ENCODE measurements around the gene LIMA1.

LIMA1 gene

DNA sequence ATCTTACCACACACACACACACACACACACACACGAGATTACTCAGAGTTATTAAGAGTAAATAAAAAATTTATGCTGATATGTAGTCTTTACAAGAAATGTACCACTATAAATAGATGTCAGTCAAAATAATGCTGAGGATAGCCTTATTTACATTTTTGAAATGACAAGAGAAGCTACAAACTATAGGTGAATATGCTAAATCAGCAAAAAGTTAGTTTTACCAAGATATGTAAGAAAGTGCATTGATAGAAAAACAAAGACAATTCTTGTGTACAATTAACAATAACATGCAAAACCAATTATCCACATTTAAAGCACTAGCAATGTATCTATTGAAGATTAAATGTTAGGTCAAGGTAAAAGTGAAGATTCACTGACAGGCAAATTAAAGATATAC lies 69.3 kb downstream of the LIMA1 start:
- no peak for DNase-seq

DNA sequence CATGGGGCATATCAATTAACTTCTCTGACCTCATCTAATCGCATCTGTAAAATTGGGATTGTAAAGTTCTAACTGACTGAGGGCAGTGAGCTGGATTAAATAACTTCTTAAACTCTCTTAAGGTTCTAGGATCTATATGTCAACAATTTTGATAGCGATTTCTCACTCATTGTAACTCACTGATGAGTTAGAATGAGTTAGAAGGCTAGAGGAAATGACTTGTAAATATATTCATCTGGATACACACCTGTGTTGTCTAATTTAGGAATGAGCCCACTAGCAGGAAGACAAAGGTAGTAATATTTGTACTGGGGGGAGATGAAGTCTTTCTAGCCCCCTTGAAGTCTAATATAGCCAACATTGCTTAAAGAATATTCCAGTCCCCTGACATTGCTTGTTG lies 69.9 kb downstream of the LIMA1 start:
- no peak for DNase-seq

DNA sequence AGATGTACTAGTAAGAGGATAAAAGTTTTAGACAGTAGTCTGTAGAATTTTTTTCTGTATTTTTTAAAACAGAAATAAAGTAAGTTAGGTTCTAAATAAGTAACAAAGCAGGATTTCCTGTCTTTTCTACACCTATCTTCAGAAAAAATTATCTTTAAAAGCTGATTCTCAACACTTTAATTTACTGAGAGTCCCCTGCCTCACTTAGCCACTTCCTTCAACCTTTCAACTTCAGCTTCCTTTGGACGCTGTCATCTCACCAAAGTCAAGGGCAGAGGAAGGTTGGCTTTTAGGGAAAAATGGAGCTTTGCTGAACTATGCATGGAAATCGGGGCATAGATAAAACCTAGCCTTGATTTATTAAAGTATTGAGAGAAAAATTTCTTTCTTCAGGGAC lies 71.3 kb downstream of the LIMA1 start:
- no peak for DNase-seq

DNA sequence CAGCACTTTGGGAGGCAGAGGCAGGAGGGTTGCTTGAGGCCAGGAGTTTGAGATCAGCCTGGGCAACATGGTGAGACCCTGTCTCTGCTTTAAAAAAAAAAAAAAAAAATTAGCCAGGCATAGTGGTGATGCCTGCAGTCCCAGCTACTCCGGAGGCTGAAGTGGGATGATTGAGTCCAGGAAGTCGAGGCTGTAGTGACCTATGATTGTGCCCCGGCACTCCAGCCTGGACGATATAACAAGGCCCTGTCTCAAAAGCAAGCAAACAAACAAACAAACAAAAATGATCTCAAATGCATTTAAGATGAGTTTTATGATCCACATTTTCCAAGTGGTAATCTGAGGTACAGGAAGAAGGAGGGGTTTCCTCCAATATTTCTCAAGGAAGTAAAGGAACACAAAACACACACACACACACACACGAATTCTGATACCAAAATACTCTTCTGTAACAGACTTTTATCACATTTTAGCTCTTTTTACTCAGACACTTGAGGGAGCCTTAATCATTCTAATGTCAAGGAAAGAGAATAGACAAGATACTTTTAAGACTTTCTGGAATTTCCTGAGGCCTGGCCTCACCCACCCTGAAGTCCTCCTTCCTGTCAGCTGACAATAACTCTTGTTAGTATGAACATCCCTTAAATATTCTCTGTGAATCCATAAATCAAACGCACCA lies 71.8 kb downstream of the LIMA1 start:
- DNase-seq, result no peak

GRCh38 chr12:50207424-50207823 lies 75.9 kb downstream of the LIMA1 start:
- DNase-seq, result no peak

GRCh38 chr12:50205648-50206047 lies 77.7 kb downstream of the LIMA1 start:
- no peak for DNase-seq

DNA sequence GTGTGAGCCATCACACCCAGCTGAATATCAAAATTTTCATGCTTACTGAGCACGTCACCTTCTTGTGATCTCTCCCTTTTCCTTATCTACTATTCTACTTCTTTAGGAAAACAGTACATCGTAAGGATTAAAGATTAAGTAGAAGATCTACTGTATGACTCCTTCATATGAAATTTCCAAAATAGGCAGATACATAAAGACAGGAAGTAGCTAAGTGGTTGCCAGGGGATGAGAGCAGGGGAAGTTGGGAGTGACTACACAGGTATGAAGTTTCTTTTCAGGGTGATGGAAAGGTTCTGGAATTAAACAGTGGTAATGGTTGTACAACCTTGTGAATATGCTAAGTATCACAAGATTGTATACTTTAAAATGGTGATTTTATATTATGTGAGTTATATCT lies 79.6 kb downstream of the LIMA1 start:
- no peak for DNase-seq

GRCh38 chr12:50201987-50202521 lies 81.3 kb downstream of the LIMA1 start:
- no peak for DNase-seq

- DNase-seq, result no peak
Measured at GRCh38 chr12:50200552-50201273, 82.6 kb downstream of the LIMA1 start.

DNA sequence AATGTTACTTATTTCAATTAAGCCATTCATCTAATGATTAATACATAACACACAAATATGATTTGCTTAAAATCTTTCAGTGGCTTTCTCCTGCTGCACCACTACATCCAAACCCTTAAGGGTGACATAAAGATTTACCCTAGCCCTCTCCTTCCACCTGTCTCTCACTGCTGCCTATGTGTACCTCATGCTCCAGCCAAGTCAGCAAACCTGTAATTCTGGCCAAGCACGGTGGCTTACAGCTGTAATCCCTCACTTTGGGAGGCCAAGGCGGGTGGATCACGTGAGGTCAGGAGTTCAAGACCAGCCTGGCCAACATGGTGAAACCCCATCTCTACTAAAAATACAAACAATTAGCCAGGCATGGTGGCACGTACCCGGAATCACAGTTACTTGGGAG lies 84.5 kb downstream of the LIMA1 start:
- DNase-seq, result no peak

GRCh38 chr12:50197297-50197727 lies 86.0 kb downstream of the LIMA1 start:
- peak; percentile 84 for DNase-seq

DNA sequence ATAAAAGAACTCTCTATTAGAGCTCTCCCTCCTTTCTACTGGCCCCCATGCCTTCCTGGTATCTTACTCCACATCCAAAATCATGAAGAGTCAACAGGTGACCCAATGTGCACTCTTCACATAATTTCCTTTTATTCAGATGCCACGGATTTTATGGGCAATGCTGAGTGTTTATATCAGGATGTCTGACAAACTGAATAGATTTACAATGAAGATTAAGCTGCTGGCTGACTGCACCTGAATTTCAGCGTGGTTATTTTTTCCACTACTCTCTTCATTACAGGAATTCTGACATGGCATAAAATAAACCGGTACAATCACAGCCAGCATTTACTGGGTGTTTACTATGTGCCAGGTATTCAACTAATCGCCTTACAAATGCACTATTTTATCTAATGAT lies 86.8 kb downstream of the LIMA1 start:
- DNase-seq, result no peak

DNA sequence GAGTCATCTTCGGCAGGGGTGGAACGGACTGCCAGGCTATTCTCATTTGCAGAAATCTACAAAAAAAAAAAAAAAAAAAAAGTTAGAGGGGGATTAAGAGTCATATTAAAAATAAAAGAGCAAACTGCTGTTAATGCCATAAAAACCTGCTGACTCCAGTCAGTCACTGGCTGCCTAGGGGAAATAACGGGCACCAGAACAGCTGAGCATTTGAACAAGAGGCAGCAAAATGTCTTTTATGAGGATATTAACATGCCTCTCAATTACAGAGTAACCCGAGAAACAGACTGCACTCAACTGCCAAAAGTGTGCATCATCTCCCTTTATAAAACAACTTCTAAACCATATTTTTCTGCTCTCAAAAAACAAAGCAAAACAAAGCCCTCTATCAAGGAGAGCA lies 87.5 kb downstream of the LIMA1 start:
- DNase-seq, result no peak

DNA sequence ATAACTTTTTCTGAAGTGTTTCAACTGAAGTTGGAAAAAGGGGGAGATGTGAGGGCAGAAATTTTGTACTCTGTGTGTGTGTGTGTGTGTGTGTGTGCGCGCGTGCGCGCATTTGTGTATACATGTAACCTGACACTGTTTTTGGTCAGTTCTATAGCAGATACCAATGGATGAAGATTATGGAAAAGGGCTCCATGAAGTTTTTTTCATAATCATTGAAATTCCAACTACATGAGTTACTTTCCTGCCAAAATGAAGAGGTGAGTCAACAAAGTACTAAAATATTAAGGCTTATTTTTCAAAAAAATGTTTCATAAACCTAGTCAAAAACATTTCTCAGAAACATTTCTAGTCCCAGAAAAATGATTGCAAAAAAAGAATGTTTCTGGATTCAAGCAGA lies 90.4 kb downstream of the LIMA1 start:
- no peak for DNase-seq

GRCh38 chr12:50192236-50192635 lies 91.1 kb downstream of the LIMA1 start:
- DNase-seq, result no peak

DNA sequence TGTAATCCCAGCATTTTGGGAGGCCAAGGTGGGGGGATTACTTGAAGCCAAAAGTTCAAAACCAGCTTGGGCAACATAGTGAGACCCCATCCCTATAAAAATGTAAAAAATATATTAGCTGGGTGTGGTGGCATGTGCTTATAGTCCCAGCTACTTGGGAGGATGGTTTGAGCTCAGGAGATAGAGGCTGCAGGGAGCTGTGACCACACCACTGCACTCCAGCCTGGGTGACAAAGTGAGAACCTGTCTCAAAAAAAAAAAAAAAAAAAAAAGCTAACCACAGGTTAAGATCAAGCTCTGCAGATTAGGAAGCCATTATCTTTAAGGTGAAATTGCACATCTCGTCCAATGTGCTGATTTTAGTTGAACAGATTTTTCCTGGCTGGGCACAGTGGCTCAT lies 92.5 kb downstream of the LIMA1 start:
- no peak for DNase-seq

DNA sequence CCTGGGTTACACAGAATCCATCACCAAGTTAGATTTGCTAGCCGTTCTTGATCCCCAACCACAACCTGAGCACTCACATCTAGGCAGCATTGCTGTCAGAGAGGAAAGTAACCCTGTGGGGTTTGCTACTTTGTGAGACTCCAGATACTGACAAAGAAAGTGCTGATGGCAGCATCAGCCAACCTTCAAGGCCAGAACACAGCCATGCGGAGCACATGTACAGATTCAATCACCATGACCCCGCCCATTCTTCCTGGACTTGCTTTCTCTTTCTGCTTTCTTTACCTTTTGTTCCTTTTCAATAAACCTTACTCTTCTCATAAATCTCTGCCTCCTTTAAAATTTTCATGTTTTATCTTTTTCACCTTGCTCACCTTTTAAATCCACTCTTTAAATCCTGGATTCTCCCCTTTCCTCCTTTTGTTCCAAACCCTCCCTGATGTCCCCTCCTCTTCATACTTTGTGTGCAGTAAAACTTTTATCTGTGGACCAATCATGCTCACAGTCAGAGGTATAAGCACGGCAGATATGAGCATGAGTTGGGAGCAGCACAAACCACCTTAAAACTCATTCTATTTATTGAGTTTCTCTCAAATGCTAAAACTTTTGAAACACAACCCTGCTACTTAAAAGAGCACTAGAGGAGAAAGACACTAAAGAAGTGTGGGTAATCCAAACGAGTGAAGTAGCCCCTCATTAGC lies 94.3 kb downstream of the LIMA1 start:
- DNase-seq, result no peak

DNA sequence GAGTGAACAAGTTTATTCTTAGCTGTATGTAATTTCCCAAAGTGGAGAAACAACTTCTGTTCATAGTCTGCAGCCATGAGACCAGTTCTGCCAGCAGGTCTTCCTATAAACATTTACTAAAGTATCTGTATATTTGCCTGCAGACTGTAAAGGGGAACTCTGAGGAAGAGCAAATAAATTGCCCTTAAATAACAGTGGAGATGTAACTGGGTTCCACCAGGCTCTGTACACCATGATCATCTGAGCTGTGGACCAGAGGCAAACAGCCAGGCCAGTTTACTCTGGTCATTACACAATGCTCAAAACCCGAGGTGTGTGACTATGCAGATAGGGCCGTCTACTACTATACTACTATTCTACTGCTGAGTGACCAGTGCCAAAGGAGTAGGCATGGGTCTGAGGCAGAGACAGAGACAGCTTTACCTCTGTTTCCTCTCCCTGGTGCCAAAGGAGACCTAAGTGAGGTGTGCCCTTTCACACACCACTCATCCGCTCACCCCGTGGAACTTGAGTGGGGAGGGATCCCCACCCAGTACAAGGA lies 95.0 kb downstream of the LIMA1 start:
- DNase-seq, result no peak

- DNase-seq, result no peak
Measured at GRCh38 chr12:50187084-50187900, 96.0 kb downstream of the LIMA1 start.

GRCh38 chr12:50186681-50187080 lies 96.6 kb downstream of the LIMA1 start:
- no peak for DNase-seq

DNA sequence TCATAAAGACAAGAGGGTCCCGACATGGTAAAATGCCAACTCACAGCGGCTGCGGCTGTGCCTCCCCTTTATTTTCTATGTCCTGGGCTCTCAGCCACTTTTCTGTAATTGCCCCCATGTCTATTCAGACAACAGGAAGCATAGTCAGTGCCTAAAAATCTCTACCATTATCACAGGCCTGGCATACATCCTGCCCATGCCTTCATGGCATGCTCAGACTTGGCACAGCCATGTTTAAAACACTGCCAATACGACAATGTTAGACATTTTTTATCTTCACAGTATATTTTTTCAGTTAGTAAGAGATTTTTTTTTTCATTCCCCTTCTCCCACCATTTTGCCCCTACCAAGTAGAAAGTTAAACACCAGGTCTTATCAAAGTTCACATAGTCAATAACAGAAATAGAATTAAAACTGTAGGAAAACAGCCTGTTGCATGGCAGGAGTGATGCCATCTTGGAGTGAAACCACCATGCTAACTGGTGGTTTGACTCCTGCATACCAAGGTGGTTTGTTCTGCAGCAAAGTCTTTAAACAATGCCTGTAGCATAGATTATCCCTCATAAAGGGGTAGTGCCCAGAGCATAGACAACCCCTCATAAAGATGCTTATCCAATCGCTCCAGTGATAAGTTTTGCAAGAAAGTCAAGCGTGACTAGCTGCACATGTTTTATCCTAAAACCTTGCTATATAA lies 97.2 kb downstream of the LIMA1 start:
- DNase-seq, result no peak

DNA sequence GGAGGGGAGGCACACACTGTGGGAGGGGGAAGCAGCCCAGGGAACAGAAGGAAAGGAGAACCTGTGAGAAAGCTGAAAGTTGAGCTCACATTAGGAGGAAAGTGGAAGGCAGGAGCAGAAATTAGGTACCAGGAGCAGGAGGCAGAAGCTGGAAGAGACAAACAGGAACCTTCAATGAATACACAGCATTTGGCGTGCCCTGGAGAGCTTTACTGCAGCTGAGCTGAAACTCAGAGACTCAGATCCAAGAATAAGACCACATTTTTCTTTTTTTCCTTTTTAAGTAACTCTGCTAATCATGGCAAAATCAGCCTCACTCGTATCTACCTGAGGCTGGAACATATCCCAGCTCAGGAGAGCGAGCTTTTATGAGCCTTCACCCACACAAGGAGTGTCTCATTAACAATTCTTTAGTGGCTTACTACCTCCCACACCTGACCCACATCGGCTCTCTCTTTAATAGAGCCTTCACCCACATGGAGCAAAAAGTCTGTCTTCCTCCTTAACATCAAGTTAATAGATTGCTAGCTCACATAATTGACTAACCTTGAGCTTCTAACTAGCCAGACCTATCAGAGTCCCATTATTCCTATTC lies 97.9 kb downstream of the LIMA1 start:
- no peak for DNase-seq

Measured in NCI-H2029 (cell line).